Measurements from ENCODE around the gene SLC25A28. TPM values are rescaled to one million over a fixed set of nuclear protein-coding genes. Genes with fewer than 3 reads are reported as not detected.
"Not testable (repeated sequence)": the region's sequence is repeated elsewhere in the genome, so short reads cannot be mapped to it uniquely, and the experiment has no call there.

The SLC25A28 gene
- total RNA-seq, 1 donor from 2014 or later, result 40.9 TPM

- intact Hi-C loops (cut with DNase I), result loop anchor here (10.0 kb wide), 1 partner anchor 84 kb away; no protein-coding TSS in a partner anchor
- DNase-seq, result no peak
- no peak for ATAC-seq (ENCODE audit: poor library complexity)
Measured at GRCh38 chr10:99630991-99631390, 10.8 kb upstream of the SLC25A28 start.

DNA sequence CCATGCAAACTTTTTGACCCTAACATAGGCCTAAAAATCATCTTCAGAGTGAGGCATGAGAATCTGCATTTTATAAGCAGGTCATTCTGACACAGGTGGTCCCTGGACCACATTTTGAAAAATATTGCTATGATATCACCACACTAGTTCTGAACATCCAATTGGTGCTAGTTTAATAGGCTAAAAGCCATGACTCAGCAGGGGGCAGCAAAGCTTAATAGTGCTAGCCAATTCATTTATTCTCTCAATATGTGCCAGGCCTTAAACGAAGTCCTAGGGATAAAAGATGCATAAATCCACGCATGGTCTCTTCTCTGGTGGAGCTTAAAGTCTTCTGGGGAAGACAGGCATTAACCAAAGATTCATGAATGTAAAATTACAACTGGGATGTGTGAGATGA lies 10.2 kb upstream of the SLC25A28 start:
- no peak for DNase-seq
- intact Hi-C loops (cut with DNase I), result loop anchor here (10.0 kb wide), 1 partner anchor 84 kb away; no protein-coding TSS in a partner anchor
- no peak for ATAC-seq (ENCODE audit: poor library complexity)

DNA sequence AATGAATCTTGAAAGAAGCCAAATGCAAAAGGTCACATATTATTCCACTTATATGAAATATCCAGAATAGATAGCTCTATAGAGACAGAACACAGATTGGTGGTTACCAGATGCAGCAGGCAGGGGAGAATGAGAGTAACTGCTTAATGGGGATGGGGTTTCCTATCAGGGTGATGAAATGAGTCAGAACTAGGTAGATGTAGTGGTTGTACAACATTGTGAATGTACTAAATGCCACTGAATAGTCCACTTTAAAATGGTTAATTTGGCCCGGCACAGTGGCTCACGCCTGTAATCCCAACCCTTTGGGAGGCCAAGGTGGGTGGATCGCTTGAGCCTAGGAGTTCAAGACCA lies 9.4 kb upstream of the SLC25A28 start:
- ATAC-seq (ENCODE audit: poor library complexity), result no peak
- no peak for DNase-seq
- intact Hi-C loops (cut with DNase I), result no loop called here

DNA sequence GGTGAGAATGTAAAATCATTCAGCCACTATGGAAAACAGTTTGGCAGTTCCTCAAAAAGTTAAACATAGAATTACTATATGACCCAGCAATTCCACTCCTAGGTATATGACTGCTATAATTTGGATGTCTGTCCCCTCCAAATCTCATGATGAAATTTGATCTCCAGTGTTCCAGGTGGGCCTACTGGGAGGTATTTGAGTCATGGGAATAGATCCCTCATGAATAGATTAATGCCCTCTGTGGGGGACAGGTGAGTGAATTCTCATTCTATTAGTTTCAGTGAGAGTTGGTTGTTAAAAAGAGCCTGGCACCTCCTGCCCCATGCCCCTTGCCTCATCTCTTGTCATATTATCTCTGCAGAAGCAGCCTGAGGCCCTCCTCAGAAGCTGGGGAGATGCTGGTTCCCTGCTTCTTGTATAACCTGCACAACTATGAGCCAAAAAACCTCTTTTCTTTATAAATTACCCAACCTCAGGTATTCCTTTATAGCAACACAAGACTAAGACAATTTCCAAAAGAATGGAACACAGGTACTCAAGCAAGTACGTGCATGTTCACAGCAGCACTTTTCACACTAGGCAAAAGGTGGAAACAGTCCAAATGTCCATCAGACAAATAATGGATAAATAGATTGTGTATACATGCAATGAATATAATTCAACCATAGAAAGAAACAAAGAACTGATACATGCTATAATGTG lies 8.8 kb upstream of the SLC25A28 start:
- intact Hi-C loops (cut with DNase I), result no loop called here
- DNase-seq (no peak), ATAC-seq (ENCODE audit: poor library complexity) (no peak)

GRCh38 chr10:99625124-99625523 lies 4.9 kb upstream of the SLC25A28 start:
- DNase-seq; ATAC-seq (ENCODE audit: poor library complexity); intact Hi-C loops (cut with DNase I): not testable (repeated sequence)

DNA sequence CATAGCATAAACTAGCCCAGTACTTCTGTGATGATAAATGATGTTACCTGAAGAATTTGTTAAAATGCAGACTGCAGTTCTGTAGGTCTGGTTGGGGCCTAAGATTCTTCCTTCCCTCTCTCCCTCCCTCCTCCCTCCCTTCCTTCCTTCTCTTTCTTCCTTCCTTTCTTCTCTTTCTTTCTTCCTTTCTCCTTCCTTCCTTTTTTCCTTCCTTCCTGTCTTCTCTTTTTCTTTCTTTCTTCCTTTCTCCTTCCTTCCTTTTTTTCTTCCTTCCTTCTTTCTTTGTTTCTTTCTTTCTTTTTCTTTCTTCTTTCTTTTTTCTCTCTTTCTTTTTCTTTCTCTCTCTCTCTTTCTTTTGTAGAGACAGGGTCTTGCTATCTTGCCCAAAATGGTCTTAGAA lies 3.7 kb upstream of the SLC25A28 start:
- no peak for DNase-seq
- intact Hi-C loops (cut with DNase I), result no loop called here
- ATAC-seq (ENCODE audit: poor library complexity), result no peak

GRCh38 chr10:99621454-99622251 lies 1.4 kb upstream of the SLC25A28 start:
- peak; percentile 17 for ATAC-seq (ENCODE audit: poor library complexity)

GRCh38 chr10:99620711-99621453 lies 643 bp upstream of the SLC25A28 start:
- DNase-seq (peak; percentile 95), ATAC-seq (ENCODE audit: poor library complexity) (peak; percentile 95)
- intact Hi-C loops (cut with DNase I), result no loop called here

More at GRCh38 chr10:99621454-99622251, 1.4 kb upstream of the SLC25A28 start:
- intact Hi-C loops (cut with DNase I), result no loop called here
- peak; percentile 39 for DNase-seq

DNA sequence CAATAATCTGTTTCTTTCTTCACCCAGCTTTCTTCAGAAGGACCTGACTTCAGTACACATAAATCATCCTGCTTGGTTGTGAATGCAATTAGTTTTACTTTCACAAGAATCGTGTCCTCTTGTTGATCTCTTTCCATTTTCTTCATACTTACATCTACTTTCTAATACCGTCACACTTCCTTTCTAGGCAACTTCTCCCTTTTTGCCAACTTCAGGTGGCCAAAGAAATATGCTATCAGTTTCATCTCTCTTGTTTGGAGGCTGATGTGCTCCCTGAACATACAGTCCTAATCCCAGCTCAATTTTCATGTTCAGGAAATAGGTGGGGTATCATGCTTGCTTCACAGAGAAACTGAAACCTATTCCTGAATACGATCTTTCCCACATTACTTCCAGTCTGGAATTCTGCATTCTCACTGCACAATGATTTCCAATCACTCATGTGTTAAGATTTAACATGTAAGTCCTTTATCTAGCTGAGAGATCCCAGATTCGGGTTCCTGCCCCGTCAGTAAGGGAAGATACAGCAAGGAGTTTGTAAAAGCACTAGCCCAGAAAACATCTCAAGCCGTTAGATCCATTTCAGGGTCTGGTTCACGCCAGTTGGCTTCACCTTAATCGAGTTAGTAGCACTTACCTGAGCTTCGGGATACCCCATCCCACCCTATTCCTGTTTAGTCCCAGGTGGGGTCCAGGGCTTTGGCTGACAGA lies 994 bp downstream of the SLC25A28 start:
- intact Hi-C loops (cut with DNase I), result no loop called here
- DNase-seq (no peak), ATAC-seq (ENCODE audit: poor library complexity) (no peak)

GRCh38 chr10:99617696-99618095 lies 2.5 kb downstream of the SLC25A28 start:
- intact Hi-C loops (cut with DNase I), result no loop called here
- ATAC-seq (ENCODE audit: poor library complexity) (no peak), DNase-seq (no peak)

GRCh38 chr10:99615426-99615825 lies 4.8 kb downstream of the SLC25A28 start:
- DNase-seq (no peak), ATAC-seq (ENCODE audit: poor library complexity) (no peak)
- intact Hi-C loops (cut with DNase I), result no loop called here

- ATAC-seq (ENCODE audit: poor library complexity) (peak; percentile 65), DNase-seq (no peak)
- intact Hi-C loops (cut with DNase I), result loop anchor here (5.0 kb wide), 2 partner anchors 175 to 220 kb away; no protein-coding TSS in a partner anchor
Measured at GRCh38 chr10:99612167-99612831, 7.9 kb downstream of the SLC25A28 start.

- no peak for ATAC-seq (ENCODE audit: poor library complexity)
- intact Hi-C loops (cut with DNase I), result loop anchor here (5.0 kb wide), 2 partner anchors 174 to 219 kb away; no protein-coding TSS in a partner anchor
- no peak for DNase-seq
Measured at GRCh38 chr10:99611326-99611725, 8.9 kb downstream of the SLC25A28 start.

DNA sequence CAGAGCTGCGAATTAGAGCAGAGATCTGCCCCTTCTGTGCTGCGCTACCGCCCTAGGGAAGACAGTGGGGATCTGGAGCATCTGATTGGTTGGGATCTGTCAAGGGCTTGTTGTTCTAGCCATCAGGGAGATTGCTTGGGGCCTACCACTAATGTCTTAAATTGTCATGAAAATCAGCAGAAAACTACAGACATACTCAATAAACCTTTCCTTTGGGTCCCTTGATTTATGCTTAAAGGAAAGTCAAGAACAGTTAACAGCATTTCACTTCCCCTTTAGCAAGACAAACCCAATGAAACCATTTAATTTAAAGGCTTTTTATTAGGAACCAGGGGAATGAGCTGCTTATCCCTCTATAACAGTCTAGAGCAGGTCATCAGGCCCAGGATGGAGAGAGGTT lies 10.0 kb downstream of the SLC25A28 start:
- no peak for DNase-seq

GRCh38 chr10:99609186-99609585 lies 11.1 kb downstream of the SLC25A28 start:
- intact Hi-C loops (cut with DNase I), result no loop called here
- DNase-seq (no peak), ATAC-seq (ENCODE audit: poor library complexity) (no peak)

More for the DNA sequence above, 10.0 kb downstream of the SLC25A28 start:
- no peak for ATAC-seq (ENCODE audit: poor library complexity)
- intact Hi-C loops (cut with DNase I), result loop anchor here (5.0 kb wide), 2 partner anchors 173 to 218 kb away; no protein-coding TSS in a partner anchor

GRCh38 chr10:99605351-99605750 lies 14.9 kb downstream of the SLC25A28 start:
- no peak for ATAC-seq (ENCODE audit: poor library complexity)
- intact Hi-C loops (cut with DNase I), result no loop called here
- DNase-seq, result no peak

- intact Hi-C loops (cut with DNase I), result no loop called here
- ATAC-seq (ENCODE audit: poor library complexity), result no peak
- no peak for DNase-seq
Measured at GRCh38 chr10:99604862-99605261, 15.4 kb downstream of the SLC25A28 start.

All from Right ventricle myocardium superior (tissue), 1 donor.